NCI-H446 treated with DMSO at 0.1 percent for 48 hours (cell line): Measurements from ENCODE around the gene CELF2.

Experiments
- DNase-seq: peaks from one replicate; lab custom pipeline; 2025; lab: John Stamatoyannopoulos, UW

The CELF2 gene

DNA sequence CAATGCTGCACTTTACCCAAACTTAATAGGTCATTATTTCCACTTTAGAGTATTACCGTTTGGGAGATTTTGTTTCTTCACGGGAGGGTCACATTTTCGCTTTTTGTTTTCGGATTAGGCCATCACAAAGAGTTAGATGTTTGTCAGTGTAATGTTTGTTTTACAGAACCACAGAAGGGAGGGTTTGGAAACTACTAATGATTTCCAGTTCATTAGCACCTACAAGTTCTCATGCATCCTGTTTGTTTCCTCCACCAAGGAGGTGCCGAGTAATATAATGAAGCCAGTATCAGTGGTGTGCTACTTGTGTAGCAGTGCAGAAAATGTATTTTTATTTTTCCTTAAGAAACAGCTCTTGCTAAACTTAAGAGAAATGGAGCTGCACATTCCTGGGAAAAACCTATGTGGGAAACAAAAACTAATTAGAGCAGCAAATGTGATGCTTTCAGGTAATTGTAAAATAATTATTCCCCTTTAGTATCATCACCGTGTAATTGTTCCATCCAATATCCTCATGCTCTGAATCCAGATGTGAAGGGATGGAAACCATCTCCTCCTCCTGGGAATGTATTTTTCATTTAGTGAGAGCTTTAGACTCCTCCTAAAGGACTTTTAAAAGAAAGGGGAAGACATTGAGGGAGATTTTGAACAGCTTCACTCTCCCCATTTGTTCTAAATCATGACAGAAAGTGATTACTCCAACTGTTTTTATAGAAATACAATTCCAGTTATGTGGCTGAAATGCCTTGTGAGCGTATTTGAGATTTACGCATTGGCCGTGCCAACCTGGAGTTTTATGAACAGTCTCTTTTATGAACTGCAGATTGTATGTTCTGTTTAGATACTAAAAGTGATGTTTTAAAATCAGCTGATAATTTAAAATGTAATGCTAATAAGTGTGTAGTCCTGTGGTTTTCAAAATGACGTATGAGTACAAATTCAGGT is 5.6 kb downstream of the CELF2 start:
- DNase-seq: no peak

GRCh38 chr10:11024596-11024995 is 6.9 kb downstream of the CELF2 start:
- no peak for DNase-seq

DNA sequence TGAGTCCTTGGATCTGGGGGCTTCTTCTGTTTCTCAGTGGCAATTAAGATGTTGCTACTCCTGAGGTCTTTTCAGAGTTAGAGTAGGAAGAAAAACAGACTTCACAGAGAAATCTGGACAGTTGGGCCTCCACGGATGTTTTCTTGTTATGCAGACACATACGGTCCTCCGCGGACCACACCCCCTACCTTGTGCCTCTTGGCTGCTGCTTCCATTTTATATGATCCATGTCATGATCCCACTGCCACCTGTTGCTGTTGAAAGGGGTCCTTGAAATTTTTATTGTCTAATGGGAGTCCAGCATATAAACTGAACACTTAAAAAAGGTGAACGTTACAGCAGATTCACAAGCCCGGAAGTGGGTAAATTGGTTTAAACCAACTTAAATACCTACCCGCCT is 8.3 kb downstream of the CELF2 start:
- DNase-seq: no peak

DNA sequence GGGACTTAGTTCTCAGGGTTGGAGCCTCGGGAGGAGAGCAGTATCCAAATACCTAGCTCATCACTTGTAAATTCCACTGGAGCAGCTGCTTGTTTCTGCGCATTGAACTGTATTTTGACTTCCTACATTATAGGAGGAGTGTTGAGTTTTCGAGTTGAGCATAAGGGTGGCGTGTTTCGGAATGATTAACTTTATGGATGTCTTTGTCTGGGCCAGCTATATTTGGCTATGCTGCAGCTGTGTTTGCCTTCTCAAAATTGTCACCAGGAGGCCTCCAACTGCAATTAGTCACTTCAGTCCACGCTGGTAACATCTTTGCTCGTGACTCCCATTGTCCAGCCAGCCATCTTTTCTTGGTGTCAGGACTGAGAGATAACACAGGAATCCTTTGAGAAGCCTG is 9.1 kb downstream of the CELF2 start:
- DNase-seq: no peak

DNA sequence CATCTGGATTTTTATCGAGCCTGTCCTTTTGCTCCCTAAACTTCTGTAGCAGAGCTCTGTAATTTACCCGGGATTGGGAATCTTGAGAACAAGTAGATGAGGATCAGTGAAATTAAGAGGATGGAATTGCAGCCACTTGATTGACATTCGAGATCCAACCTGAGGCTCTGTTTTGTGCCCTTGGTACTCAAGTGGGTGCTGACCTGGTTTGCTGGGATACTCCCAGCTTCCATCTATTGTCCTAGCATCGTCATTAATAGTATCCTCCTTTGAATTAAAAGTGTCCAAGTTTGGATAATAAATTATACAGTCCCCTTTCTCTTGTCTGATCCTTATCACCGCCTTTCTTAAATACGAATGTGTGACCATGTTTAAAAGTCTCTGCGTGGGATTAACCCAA is 17.1 kb downstream of the CELF2 start:
- DNase-seq: no peak

- DNase-seq: no peak
Observed at GRCh38 chr10:11035301-11035991, 17.8 kb downstream of the CELF2 start.

- no peak for DNase-seq
Observed at GRCh38 chr10:11036424-11037011, 18.8 kb downstream of the CELF2 start.

DNA sequence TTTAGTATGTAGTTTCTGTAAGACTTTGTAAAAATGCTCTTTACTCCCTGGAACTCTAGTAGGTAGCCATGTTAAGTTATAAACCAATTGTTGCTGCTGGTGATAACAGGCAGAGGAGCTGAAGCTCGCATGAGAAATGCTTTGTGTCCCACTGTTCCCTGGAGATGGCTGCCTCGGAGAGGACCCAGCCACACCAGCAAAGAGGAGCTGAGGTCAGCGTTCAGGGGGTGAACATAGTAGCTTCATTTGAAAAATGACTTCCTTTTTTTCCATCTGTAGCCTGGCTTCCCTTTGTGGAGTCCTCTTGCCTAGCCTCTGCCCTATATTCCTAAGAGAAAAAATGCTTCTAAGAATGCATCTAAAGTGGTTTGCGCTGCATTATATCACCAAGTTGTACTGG is 20.3 kb downstream of the CELF2 start:
- no peak for DNase-seq

GRCh38 chr10:11042357-11042756 is 24.7 kb downstream of the CELF2 start:
- DNase-seq: no peak

DNA sequence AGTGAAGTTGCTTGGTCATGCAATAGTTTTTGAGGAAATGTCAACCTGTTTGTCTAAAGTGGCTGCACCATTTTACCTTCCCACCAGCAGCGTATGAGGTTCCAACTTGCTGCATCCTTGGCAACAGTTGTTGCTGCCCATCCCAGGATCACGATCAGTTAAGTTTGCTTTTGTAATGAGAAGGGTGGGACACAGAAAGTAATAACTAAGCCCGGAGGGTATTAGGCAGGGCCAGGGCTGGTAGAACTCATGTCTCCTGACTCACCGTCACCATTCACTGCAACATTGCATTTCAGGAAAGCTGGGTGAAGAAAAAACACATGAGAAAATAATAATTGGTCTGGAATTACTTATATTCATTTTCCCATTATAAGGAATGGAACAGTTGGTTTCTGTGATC is 25.4 kb downstream of the CELF2 start:
- DNase-seq: no peak

DNA sequence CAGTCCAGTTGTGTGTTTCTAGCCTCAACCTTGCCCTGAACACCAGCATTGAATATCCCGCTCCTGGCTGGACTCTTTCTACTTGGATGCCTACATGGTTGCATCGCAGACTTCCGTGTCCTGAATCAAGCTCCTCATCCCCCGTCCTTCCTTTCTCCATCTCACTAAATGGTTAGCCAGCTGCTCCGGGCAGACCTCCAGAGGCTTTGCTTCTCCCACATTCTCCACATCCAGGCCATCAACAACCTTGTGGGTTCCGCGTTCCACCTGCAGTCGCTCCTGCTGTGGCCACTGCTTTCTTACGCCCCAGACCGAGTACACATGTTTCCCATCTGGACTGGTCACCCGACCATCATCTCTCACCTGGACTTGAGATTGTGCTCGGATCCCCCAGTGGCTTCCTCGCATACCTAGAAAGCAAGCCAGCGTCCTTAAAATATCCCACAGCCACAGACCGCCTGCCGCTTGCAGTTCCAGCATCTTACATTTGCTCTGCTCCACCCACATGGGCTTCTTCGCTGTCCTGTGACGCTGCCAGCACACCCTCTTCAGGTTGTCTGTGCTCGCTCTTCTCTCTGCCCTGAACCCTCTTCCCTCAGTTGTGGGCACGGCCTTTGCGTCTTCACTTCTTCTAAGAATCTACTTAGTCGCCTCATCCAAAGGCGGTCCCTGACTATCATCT is 25.9 kb downstream of the CELF2 start:
- DNase-seq: no peak

- no peak for DNase-seq
Observed at GRCh38 chr10:11045487-11045886, 27.8 kb downstream of the CELF2 start.

- DNase-seq: no peak
Observed at GRCh38 chr10:11045995-11046775, 28.5 kb downstream of the CELF2 start.

DNA sequence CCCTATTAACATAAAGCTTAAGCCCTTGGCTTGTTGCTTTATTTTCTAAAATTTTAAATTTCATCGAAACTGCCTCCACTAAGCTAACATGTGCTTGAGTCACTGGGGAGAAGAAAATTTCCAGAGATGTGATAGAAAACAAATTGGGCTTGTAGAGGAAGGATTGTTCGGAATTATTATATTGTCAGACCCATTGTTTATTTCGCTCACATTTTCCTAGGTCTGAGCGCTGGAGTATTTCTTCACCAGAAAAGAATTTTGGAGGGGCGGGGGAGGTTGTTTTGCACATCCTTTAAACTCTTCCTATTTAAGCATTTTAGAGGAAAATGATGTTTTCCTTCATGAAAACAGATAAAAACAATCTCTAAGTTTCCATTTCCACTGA is 29.1 kb downstream of the CELF2 start:
- no peak for DNase-seq

DNA sequence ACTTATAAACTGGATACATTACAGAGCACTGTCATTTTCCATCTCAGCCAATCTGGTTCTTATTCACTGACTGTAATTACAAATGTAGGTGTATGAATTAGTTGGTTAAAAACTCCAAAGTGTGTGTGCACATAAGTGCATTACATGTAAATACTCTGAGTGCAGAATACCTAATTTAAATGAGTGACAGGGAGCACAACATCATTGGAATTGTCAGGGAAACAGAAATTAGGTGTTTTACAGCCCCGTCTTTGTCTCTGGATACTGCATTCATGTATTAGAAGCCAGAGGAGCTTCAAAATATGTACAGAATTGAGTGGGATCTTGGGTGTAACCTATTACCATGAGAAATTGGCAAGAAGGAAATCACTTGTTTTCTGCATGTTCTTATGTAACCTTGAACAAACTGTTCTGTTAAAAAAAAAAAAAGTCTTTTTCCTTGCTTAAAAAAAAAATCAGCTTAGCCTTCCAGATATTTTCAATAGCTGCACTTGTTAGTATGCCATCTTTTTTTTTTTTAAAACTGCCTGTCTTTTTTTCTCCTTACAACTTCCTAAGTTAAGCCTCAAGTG is 31.1 kb downstream of the CELF2 start:
- DNase-seq: no peak

GRCh38 chr10:11049806-11050205 is 32.1 kb downstream of the CELF2 start:
- DNase-seq: no peak

DNA sequence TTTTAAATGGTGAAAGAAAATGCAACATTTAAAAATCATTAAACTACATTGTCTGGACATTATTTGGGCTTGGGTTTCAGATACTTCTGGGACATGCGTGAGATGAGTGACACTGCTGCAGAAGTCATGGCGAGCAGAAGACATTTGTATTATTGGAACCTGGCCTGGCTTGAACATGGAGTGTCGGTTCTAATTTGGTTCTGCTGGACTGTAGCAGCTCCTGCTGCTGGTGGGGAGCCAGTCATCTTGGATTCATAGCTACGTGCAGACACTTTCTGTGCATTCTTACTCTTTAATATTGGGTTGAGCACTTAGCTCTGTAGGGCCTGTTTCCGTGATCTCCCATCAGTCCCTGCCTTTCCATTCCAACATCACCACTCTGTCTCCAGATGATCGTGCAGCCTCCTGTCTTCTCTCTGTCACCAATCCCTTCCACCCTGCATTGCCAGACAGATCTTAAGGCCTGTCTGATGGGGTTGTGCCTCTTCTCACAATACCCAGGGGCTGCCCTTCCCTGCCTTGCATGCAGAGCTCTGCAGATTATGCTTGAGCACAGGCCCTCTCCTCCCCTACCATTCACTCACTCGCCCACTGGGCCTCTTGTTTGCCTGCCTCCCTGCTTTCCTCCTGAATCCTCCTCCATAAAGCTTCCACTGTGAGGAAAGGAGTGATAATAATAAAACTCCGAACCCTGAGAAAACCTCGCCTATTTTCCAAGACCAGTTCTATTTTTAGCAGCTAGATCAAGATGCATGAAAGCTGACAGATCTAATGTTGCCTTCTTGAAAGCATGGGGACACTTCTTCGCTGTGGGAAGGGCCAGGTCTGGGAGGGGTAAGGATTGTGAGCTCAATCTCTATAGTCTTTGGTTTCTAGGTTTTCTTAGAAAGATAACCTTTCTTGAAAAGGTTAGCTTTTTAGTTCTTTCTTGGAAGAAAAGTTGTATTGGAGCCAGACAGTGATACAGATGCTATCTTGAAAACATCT is 32.9 kb downstream of the CELF2 start:
- DNase-seq: no peak

DNA sequence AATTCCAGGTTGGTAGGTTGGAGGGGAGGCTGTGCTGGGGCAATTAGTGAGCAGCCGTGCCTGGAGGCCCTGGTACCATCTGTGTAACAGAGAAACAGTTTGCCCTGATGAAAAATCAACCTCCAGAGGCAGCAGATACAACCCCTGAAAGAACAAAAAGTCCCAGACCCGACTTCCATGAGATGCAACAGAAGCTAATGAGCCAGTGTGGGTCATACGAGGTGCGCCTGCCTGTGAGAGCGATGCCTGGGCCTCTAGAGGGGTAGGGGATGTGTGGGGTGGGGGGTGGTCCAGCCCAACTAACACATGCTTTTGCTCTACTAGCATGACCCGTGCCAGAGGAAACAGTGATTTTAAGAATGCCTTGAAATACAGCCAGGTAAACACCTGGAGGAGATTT is 39.3 kb downstream of the CELF2 start:
- DNase-seq: no peak

DNA sequence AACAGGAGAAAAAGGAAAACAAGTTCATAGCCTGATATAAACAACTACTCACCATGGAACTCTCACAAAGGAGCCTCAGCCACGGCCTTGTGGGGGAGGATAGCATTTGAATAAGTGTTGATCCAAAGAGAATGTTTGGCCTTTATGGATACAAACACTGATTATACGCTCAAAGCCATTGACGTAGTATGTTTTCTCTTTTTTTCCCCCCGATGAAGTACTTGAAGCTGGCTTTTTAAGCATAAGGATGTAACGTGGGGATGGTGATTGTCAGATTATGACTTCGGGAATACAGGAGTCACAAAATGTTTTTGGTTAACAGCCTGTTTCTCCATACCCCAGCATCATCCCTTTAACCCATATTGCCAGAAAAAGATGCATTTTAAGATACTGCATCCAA is 39.8 kb downstream of the CELF2 start:
- DNase-seq: no peak

DNA sequence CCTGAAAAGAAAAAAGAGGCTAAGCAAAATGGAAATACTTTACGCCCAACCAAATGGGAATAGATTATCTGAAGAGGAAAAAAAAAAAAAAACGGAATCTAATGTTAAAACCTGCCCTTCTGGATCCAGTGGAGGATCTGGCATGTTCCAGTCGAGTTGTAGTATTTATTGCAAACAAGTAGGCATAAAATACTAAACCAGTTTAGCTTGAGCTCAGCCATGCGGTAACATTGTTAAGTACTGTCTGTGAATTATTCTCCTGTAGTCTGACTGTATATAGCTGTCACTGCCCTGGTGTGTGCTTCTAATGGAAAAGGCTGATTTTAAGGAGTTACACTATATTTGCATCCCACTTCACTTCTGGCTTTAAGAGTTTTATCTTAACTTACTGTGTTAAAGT is 40.3 kb downstream of the CELF2 start:
- DNase-seq: no peak
